Activated CD4-positive, alpha-beta T cell treated with anti-CD3 and anti-CD28 coated beads for 48 hours (primary cell): ENCODE measurements around the gene FSTL5.

Experiments used
- DNase-seq: peaks from one replicate; pipeline ENCODE4 v3.0.0-alpha.2; 2020

Gene FSTL5

DNA sequence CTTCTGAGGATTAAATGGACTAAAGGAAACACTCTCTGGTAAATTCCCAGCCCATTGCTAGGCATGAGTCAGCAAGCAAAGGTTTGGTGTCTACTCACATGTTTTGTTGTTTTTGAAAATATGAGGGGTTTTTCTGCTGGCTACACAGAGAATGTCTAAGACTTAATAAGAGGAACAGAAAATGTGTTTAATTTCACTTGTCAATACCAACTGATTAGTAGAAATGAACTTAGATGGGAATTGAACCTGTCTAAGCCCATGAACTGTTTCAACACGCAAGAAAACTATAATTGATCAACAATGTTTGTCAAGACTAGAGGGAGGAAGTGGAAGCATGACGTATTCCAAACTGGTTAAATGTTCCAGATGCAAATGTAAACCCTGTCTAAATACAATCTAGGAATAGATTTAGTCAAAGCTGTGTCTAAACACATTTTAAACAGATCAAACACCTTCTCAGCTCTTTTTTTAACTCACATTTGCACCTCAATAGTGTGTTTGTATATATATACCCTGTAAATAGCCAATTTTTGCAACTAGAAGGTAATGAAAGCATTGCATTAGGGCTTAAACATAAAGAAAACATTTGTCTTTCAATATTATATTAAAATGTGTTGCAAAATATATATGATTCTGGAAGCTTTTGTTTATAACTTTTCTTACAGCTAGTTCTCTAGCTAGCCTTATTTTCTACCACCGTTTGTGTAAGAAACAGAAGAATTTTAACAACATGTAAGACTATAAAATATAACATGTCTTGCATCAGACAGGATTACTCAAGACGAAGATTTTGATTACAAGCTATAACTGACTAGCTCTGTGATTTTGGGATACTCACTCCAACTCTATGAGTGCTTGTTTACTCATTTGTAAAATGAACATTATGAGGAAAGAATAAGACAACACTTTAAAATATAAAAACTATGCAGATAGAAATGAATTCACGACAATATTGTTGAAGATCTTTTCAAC, 607.8 kb downstream of the FSTL5 start:
- DNase-seq: no peak

DNA sequence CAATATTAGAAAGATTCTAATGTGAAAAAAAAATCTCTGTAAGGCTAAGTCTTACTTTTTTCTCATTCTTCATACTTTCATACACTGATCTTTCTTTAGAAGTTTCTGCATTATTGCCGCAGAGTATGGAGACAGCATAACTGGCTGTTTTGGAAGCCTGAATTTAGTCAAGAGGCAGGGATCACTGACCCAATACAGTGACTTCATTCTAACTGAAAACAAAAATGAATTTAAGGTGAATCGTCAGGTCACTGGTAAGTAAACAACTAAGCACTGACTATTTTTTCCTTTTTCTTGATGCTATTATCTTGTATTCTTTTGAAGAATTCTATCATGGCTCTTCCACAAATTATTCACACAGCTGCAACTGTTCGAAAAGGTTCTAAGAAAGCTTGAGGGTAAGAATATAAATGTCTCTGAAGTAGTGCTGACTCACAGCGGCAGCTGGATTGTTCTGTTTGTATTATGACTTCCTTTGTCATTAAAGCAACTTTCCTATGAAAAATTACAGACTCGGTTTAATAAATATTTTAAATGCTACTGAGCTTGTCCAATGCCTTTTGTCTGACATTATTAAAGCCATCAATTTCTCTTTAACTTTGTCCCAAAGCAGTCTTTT, 609.3 kb downstream of the FSTL5 start:
- no peak for DNase-seq

- DNase-seq: no peak
Observed at GRCh38 chr4:161546902-161547301, 616.9 kb downstream of the FSTL5 start.

GRCh38 chr4:161540265-161540664, 623.5 kb downstream of the FSTL5 start:
- no peak for DNase-seq

DNA sequence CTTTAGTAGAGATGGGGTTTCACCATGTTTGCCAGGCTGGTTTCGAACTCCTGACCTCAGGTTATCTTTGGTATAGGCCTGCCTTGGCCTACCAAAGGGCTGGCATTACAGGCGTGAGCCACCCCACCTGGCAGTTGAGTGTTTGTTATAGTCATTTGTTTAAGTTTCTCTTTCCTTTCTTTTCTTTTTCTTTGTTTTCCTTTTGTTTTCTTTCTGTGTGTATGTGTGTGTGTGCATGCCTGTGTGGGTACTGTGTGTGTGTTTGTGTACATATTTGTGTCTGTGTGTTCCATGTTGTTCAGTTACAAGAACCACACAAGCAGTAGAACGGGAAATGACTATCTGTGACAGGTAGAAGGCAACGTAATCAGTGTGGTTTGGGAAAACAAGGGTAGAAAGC, 624.9 kb downstream of the FSTL5 start:
- DNase-seq: no peak

- DNase-seq: no peak
Observed at GRCh38 chr4:161530710-161531109, 633.1 kb downstream of the FSTL5 start.

- no peak for DNase-seq
Observed at GRCh38 chr4:161525121-161525520, 638.7 kb downstream of the FSTL5 start.

DNA sequence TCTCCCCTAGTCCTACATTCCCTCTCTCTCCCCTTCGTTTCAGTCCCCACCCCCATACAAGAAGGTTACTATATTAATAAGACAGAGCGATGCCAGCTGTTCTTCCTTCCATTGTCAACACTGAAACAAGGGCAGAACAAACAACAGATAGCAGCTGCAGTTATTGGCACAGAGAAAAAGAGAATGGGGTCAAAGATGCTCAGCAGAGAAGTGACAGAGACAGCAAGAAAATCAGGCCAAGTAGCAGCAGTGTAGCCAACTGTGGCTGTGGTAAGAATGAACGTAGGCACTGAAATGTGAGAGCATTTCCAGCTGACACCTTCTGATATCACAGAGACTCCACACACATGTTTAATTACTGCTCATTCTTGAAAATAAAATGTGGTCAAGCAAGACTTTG, 641.8 kb downstream of the FSTL5 start:
- DNase-seq: no peak

DNA sequence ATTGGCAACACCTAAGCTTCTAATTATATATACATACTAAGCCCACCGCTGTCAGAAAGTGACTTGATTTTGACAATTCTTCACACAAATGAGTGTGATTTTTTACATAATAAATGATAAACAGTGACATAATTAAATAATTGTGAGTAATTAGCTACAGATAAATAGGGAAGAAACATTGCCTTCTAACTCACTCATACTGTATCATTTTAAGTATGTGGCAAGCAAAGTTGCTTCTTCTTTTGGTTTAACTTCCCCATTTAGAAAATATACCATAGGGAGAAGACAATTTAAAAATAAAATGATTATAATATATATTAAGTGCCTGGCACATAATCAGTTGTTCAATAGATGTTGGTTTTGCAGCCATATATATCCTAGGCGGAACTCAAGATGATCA, 644.2 kb downstream of the FSTL5 start:
- no peak for DNase-seq

- DNase-seq: no peak
Observed at GRCh38 chr4:161517941-161518340, 645.9 kb downstream of the FSTL5 start.

GRCh38 chr4:161505141-161505540, 658.7 kb downstream of the FSTL5 start:
- no peak for DNase-seq

DNA sequence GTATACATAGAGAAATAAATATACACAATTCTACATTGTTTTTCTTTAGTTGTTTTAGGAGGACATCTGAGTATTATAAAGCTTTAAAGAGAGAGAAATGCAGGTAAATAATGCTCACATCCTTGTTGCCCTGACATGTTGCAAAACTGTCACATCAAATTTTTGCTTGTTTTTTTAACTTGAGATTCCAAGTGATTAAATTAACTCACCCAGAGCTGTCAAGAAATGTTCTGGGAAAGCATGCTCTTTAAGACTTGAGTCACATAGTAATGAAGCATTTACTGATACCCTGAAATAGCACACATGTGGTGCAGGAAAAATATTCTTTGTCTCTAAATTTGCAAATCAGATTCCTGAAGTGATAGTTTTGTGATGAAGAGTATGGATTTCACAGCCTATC, 665.6 kb downstream of the FSTL5 start:
- DNase-seq: no peak

- no peak for DNase-seq
Observed at GRCh38 chr4:161486461-161486860, 677.3 kb downstream of the FSTL5 start.

GRCh38 chr4:161466316-161466715, 697.5 kb downstream of the FSTL5 start:
- DNase-seq: no peak

- no peak for DNase-seq
Observed at GRCh38 chr4:161463436-161463835, 700.4 kb downstream of the FSTL5 start.

GRCh38 chr4:161457906-161458305, 705.9 kb downstream of the FSTL5 start:
- no peak for DNase-seq

GRCh38 chr4:161457311-161457710, 706.5 kb downstream of the FSTL5 start:
- no peak for DNase-seq

GRCh38 chr4:161454860-161455259, 708.9 kb downstream of the FSTL5 start:
- no peak for DNase-seq

GRCh38 chr4:161448550-161449180, 715.1 kb downstream of the FSTL5 start:
- DNase-seq: no peak

DNA sequence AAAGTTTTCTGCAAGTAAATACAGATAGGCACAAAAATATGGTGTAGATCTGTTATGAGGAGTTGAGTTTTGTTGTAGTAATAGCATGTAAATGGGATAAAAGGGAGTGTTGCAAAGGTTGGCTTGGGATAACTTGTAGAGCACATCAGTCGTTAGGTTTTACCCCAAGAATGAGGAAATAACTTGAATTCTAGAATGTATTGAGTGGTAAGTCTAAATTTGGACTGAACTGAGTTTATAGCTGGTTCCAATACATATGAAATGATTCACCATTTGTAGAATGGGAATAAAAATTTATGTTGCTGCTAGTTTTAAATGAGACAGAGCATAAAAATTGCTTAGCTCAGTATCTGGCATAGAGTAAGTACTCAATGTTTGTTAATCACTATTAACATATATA, 719.2 kb downstream of the FSTL5 start:
- DNase-seq: no peak

DNA sequence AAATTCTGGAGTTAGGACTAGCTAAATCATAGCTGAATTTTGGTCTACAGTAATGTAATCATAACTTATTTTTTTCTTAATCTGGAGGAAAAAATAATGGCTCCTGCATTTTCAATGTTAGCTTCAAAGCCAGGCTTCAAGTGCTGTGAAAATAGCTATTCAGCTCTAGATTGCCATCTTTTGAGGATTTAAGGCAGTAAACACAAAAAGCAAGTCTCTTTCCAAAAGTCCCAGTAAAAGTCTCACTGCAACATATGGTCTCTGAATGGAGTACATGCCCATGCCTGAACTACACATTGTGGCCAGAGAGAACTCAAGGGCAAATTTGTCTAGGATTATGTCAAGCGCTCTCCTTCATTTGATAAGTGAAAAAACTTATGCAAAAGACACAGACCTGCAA, 720.9 kb downstream of the FSTL5 start:
- DNase-seq: no peak

GRCh38 chr4:161438096-161438495, 725.7 kb downstream of the FSTL5 start:
- no peak for DNase-seq

DNA sequence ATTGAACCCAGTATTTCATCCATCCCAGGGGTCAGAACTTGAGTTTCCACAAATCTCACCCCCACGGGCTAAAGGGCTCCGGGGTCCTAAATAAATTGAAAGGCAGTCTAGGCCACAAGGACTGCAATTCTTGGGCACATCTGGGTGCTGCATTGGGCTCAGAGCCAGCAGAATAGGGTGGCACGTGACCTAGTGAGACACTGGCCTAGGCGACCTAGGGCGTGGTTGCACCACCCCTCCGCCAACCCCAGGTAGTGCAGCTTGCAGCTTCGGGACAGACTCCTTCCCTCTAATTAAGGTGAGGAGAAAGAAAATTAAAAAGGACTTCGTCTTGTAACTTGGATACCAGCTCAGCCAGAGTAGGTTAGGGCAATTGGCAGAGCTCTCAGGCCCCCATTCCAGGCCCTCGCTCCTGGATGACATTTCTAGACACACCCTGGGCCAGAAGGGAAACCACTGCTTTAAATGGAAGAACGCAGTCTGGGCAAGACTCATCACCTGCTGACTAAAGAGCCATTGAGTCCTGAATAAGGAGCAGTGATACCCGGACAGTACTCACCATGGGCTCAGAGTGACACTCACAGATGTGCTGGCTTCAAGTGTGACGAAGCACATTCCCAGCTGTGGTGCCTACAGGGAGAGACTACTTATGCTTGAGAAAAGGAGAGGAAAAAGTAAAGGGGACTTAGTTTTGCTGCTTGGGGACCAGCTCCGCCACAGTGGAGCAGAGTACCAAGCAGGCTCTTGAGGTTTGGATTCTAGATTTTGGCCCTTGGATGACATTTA, 735.4 kb downstream of the FSTL5 start:
- DNase-seq: no peak
